HG03280 (cell line): Measurements from ENCODE around the gene ST6GALNAC3.
"Not testable (repeated sequence)": the region's sequence is repeated elsewhere in the genome, so short reads cannot be mapped to it uniquely, and the experiment has no call there.

Experiments used
- ATAC-seq: cut with Tn5 transposase; IDR thresholded peaks from one replicate; pipeline ENCODE4 v1.9.1; 2021; ENCODE audit warnings: mild to moderate bottlenecking, moderate library complexity; ENCODE audit not compliant: unreplicated experiment

Gene ST6GALNAC3

DNA sequence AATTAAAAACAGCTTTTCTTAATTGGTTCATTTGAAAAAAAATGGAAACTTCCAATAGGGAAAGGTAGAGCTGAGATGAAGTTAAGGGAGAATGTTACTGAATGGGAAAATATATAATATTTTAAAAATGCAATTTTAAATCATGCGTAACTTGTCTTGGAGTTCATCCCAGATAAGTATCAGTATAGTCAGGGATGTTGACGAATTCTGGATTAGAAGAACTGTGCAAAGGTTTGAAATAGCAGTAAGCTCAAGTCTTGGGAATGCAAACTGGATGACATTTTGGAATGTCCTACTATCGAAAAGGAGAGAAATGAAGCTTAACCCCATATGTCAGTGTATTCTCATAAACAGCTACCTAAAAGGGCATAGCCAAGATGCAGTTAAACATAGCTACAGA, 4.0 kb upstream of the ST6GALNAC3 start:
- ATAC-seq, result no peak

DNA sequence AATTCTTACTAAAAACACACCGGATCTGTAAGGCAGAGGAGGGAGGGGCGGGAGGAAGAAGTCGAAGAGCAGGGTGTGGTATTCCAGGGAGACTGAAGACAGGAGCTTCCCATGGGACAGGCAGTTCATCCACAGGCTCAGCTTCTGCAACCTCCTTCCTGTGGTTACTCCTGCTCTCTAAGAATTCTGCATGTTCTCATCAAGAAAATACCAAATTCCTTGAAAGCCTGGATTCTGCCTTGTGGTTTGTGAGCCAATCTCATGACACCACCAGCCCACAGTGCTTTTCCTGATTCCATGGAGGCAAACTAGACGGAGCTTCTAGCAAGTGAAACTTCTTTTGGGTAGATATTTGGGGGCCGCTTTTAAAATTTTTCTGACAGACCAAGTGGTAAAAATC, 1.1 kb upstream of the ST6GALNAC3 start:
- no peak for ATAC-seq

DNA sequence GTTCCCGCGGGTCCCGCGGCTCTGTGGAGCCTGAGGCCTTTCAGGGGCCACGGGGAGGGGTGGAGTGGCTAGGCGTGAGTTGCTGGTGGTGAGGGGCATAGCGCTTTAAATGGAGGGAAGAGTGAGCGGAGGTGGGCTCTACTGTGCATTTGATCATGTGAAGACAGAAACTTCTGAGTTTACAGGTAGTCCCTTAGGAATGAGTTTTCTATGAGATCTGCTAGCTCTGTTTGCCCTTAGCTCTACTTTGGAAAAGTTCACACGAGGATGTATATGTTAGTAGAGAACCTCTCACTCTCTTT, 593 bp downstream of the ST6GALNAC3 start:
- ATAC-seq, result no peak

DNA sequence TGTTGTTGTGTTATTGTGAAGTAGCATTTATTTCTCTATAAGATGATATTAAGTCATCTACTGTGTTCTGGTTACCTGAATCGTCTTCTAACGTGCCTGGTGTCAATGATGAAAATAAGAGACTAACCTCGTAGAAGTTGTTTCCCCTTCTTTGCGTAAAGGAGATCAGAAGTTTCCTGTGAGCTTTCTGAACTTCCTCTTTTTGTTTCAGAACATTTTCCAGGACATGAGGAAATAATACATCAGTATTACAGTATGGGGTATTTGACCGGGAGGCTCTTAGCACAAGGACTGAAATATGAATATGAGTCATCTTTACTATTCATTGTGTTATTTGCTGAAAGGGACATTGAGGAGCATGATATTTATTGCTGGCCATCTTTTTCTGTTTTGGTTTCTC, 1.3 kb downstream of the ST6GALNAC3 start:
- ATAC-seq, result no peak

DNA sequence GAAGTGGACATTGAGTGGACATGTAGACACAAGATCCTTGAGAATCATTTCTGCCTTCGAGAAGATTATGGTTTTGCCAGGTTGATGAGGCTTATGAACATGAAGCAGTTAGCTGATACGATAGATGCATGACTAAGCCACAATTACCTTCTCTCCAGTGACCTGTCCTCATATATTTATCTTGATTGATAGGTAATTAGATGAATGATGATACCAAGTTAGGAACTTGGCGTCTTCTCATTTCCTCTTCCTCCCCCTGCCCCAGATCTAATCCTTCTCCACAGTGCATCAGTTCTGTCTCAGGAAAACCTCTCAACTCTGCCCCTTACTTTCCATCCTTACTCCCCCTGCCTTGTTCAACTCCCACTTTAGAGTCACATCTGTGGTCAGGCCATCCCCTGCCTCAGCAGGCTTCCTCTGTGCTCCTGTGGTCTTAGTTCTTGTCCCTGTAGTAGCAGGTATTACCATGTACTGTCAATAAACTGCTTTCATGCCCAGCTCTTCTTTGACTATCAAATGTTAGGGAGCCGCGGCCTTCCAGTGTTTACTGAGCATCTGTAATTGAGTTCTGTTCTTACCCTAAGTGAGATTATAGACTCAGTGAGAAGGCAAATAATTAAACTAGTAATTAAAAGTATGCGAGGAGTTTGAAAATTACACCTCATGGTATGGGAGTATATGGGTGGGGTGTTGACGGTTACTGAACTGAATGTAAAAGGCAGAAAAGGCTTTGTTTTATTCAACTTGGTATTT, 5.1 kb downstream of the ST6GALNAC3 start:
- no peak for ATAC-seq

DNA sequence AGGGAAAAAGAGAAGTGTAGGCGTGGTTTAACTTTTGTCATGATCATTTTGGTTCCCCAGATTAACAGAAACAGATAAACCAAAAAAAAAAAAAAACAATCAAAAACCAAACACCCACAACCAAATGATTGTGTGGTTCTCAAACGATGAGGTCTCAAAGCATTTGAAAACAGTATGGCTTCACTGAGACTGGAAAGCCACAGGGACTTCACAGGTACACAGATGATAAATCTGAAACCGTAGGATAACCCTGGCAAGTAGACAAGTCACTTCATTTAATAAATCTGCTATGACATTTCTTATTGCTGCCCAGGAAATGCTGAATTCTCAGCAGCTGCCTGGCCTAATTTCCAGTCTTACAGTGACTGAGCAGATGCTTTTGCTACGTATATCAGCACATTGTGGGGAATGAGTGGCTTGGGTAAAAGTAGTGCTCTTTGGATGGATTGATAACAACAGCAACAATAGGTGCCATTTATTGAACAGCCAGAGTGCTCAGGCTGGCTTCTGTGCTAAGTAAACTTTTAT, 6.1 kb downstream of the ST6GALNAC3 start:
- no peak for ATAC-seq

DNA sequence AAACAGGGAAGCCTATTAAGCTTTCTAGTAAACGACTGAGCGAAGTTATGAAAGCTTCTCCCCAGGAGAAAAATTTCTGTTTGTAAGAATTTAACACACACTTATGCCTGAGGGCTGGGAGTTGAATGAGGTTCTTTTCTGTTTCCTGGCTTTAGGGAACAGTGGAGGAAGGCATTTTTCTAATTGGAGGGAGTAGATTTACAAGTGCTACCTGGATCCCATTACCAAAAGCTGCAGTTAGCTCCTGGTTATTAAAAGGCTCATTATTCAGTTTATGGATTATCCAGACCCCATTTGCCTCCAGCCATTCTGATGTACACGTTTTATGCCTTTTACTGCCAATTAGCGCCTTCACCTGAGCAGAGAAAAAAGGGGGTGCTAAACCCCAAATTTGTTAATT, 7.5 kb downstream of the ST6GALNAC3 start:
- no peak for ATAC-seq

DNA sequence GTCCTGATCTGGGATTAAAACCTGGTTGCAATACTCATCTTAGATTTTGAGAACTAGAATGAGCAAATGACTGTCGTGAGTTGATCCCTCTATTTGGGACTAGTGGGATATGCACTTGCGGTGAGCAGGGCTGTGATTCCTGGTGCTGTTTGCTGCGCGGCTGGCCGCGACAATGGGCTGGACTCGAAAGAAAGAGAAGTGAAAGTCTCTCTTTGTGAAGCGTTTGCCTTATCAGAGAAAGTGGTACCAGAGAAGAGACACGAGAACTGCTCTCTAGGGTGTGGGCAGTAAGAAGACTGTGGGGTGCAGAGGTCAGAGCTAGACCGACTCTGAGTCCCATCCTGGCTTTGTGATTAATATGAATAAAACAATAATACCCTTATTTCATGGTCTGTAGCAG, 8.6 kb downstream of the ST6GALNAC3 start:
- no peak for ATAC-seq

DNA sequence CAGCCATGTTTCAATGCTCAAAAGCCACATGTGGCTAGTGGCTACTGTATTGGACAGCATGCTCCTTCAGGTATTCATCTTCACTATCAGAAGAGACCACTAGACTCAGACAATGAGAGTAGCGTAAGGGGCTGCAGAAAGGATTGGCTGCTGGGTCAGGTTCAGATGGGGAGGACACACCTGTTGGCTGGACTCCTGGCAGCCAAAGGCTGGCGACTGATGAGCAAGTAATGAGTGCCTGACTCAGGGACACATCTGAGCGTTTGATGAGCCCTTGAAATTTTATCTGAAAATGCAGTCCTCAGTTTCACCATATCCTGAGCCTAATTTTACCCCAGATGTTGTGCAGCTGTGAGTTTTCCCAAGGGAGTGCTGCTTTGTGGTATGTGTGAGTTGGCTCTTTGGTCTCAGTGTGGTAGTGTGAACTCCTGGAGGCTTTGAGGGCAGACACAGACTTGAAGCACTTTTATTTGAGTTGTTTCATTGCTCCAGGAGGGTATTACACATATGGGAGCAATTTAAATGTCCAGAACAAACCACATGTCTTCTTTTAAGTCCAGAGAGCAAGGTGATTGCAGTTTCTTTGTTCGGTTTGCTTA, 9.6 kb downstream of the ST6GALNAC3 start:
- no peak for ATAC-seq

DNA sequence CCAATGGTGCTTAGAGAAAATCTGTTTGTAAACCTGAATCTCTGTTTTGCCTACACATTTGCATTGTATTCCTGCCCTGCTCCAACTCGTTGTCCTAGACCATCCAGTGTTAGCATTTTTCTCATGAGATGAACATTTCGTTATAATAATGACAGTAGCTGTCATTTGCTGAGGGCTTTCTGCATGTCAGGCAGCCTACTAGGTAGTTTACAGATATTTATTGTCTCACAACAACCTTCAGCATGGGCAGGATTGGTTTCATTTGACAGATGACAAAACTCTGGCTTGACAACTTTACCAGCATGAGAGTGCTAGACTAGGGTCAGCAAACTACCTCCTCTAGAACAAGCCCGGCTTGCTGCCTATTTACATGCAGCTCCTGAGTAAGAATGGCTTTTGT, 10.1 kb downstream of the ST6GALNAC3 start:
- ATAC-seq, result no peak

DNA sequence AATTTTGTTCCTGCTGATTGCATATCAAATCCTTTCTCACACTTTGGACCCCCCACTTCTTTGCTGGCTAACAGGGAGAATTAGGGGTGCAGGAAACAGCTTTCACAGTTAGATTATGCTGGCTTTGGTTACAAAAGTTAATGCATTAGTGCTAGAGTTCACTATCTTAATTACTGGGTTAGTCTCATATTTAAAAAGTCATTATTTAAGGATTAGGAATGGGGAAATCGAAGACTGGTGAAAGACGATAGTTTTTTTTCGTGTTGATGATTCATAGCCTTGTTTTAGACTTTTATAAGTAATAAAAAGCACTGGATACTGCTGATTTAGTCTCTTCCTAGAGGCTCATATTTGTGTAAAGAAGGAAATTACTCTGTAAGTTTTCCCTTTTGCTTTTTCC, 11.6 kb downstream of the ST6GALNAC3 start:
- ATAC-seq, result no peak

DNA sequence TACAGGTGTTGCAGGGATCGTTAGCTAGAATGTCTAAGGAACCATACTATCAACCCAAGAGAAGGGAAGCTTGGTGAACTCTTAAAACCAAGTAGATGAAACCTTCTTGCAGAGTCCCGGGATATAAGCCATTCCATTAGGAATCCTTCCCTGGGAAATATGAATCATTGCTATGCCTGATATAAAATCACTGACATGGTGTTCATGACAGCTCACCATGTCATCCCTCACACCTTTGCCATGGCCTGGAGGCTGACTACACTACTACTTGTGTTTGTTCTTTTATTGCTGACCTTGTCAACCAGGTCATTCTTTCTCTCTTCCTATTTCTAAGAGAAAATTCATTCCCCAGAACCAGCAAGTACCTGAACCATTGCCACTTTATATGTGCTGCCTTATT, 12.1 kb downstream of the ST6GALNAC3 start:
- no peak for ATAC-seq

DNA sequence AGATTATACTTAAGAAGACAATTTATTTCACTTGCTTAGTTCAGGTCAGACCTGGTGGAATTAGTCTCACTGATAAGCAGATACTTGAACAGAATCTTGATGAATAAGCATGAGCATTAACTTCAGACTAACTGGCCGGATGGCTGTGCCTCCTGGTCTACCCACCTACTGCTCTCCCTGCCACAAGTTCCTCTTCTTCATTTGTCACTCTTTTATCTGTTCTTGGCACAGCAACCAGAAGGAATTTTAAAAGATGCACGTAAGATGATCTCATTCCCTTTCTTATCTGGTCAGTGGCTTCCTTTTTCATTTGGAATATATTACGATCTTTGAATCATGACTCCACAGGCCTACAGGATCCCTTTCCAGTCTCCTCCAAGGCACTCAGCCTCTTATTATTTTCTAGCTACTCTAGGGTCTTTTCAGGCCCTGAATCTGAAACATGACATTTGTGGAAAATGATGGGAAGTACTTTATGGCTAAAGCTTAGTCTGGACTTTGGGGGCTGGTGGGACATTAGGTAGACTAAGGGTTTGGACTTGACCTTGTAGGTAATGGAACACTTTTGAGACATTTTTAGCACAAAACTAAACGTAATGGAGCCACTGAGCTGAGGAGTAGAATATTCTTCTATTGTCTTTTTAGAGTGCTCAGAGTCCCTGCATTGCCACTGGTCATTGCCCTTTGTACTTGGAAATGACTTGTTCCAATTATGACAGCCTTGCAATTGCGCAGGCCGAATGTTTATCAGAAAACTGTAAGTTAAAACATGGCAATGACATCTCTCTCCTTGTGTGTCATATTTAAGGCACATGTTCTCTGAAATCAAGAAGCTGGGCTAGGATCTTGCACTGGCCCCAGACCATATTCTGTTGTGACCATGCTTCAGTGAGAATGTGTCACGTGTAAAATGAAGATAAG, 16.0 kb downstream of the ST6GALNAC3 start:
- no peak for ATAC-seq

DNA sequence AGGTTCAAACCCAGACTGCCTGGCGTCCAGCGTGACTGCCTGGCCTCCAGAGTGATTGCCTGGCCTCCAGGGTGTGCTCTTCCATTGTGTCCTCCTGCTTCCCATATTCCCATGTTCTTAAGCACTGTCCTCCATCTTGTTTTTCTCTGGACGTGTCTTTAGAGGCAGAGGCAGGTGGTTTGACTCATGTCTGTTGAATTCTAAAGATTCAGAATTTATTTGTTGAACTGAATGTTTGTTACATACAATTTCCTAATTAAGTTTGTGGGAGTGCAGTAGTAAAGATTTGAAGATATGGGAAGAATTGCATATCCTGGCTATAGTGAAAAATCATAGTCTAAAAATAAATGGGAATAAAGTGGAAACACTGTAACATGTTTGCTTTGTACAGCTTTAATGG, 18.3 kb downstream of the ST6GALNAC3 start:
- no peak for ATAC-seq

DNA sequence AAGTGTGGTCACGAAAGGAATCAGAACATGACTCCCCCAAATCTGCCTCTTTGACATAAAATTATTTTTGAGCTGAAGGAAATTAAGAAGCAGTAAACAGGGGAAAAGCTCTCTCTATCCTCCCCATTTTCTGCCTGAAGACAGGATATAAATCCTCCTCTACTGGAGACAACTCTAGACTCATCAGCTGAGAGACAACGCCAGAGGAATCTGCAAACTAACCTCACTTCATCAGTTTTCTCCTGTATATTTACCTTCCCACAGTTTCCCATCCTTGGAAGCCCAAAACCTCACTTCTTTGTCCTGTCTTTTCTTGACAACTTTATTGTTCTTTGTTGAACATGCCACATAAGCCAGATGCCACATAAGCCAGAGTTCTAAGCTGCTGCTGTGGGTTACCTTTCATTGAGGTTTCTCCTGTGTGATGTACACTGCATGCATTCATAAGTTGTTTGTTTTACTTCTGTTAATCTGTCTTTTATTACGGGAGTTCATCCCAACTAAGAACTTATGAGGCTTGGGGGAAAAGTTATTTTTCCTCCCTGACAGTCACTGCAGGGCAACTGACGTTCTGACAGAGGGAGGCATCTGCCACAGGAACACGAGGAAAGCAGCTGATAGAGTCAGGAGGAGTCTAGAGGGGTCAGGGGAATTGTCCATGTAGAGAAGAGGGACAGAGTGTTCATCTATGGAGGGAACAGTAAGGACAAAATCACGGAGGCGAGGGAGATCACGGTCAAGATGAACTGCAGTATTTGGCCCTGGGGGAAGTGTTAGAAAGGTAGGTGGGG, 19.2 kb downstream of the ST6GALNAC3 start:
- no peak for ATAC-seq

DNA sequence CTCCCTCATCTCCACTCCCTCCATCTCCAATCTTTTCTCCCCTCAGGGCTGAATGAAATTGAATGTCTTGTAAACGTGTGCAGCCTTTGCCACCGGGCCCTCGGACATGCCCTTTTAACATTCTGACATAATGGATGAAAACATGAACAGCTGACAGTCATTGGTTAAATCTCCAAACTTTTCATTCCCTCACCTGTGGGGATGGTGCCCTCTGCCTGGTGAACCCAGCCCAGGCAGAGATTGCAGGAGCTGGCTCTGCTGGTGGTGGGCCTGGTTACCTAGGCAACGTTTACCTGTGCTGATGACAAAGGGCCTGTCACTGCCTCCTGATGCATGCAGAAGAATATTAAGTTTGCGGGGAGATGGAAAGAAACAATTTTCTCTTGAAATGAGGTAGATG, 21.3 kb downstream of the ST6GALNAC3 start:
- no peak for ATAC-seq

DNA sequence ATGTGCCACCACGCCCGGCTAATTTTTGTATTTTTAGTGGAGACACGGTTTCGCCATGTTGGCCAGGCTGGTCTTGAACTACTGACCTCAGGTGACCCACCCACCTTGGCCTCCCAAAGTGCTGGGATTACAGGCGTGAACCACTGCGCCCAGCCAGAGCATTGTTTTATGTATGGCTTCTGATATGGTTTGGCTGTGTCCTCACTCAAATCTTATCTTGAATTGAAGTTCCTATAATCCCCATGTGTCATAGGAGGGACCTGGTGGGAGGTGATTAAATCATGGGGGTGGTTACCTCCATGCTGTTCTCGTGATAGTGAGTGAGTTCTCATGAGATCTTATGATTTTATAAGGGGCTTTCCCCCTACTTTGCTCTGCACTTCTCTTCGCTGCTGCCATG, 22.5 kb downstream of the ST6GALNAC3 start:
- ATAC-seq, result not testable (repeated sequence)

DNA sequence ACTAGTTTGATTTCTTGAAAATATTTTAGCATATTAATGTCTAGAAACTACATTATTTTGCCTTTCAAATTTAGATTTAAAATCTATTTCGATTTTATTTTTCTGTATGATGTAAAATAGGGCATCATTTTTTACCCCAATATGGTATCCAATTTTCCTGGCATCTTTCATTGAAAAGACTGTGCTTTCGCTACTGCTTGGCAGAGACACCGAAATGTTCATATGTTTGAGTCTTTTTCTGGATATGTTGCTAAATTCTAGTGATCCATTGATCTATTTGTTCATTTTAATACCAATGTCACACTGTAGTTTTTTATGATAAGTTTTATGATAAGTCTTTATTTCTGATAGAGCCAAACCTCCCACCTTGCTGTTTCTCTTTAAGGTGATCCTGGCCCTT, 24.3 kb downstream of the ST6GALNAC3 start:
- no peak for ATAC-seq

DNA sequence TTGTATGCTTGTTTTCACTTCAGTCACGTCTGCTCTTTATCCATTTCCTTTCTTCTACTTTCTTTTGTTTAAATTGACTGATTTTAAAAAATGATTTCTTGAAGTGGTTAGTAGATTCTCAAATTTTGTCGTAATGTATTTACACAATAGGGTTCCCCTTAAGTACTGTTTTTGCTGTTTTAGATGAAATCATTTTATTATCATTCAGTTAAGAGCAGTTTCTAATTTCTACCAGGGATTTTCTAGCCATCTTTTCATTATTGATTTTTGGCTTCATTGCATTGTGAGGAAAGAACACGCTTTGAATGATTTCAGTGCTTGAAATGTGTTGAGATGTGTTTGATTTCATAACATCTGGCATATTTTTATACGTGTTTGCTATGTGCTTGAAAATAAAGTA, 27.0 kb downstream of the ST6GALNAC3 start:
- no peak for ATAC-seq

DNA sequence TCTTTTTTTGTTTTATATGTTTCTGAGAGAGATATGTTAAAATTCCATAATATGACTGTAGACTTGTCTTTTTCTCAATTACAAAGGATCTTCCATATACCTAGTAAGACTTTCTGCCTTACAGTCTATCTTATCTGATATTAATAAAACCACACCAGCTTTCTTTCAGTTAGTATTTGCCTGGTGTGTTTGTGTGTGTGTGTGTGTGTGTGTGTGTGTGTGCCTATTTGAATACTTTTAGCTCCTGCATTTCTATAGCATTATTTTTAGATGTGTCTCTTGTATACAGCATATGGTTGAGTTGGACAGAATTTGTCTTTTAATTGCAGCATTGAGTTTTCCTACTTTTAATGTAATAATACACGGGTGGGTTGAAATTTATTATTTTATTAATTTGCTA, 27.5 kb downstream of the ST6GALNAC3 start:
- no peak for ATAC-seq

DNA sequence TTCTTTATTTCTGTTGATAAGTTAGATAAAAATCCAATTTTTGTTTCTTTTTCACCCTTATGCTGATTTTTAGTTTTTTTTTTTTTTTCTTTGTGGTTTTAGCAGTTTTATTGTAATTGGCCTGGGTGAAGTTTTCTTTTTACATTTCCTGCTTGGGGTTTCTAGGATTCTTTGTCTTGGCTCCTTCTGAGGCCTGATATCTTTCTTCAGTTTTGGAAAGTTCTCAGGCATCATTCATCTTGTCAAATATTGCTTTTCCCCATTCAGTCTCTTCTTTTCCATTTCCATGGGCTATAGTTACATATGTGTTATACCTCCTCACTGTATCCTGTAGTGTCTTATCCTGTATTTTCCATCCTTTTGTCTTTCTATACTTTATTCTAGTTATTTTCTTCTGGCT, 28.5 kb downstream of the ST6GALNAC3 start:
- ATAC-seq, result no peak
